GM13977 (cell line): ENCODE results near the gene AADACL4.

Experiments used
- DNase-seq: peaks from one replicate; pipeline ENCODE4 v3.0.0; 2012; ENCODE audit warnings: low spot score
- in situ Hi-C: fragments of 300-500 bp; cut with MboI; formaldehyde crosslinking; loops from one replicate; pipeline ENCODE4 v1.12.0; 2022; ENCODE audit warnings: low sequenced_read_pairs, low pct_unique_long_range_greater_than_20kb, mixed read lengths, inconsistent platforms; ENCODE audit not compliant: unreplicated experiment
- TF ChIP-seq, protein P1 (sequence below): IDR thresholded peaks from 2 replicates; pipeline ENCODE4 v1.5.1; 2012; ENCODE audit warnings: mild to moderate bottlenecking, control low read depth; ENCODE audit not compliant: insufficient read depth; ENCODE audit errors: extremely low read depth, missing control alignments

Gene AADACL4

GRCh38 chr1:12622506-12622905 lies 21.4 kb upstream of the AADACL4 start:
- TF ChIP-seq, protein P1, sequence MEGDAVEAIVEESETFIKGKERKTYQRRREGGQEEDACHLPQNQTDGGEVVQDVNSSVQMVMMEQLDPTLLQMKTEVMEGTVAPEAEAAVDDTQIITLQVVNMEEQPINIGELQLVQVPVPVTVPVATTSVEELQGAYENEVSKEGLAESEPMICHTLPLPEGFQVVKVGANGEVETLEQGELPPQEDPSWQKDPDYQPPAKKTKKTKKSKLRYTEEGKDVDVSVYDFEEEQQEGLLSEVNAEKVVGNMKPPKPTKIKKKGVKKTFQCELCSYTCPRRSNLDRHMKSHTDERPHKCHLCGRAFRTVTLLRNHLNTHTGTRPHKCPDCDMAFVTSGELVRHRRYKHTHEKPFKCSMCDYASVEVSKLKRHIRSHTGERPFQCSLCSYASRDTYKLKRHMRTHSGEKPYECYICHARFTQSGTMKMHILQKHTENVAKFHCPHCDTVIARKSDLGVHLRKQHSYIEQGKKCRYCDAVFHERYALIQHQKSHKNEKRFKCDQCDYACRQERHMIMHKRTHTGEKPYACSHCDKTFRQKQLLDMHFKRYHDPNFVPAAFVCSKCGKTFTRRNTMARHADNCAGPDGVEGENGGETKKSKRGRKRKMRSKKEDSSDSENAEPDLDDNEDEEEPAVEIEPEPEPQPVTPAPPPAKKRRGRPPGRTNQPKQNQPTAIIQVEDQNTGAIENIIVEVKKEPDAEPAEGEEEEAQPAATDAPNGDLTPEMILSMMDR: no peak
- in situ Hi-C loops: loop anchor here (25.0 kb wide), 2 partner anchors 310 to 485 kb away; no protein-coding TSS in a partner anchor

GRCh38 chr1:12625276-12625675 lies 18.6 kb upstream of the AADACL4 start:
- TF ChIP-seq, protein P1: no peak
- in situ Hi-C loops: no loop called here

More at GRCh38 chr1:12622506-12622905, 21.4 kb upstream of the AADACL4 start:
- DNase-seq: no peak

GRCh38 chr1:12626888-12627287 lies 17.0 kb upstream of the AADACL4 start:
- in situ Hi-C loops: no loop called here
- no peak for DNase-seq
- TF ChIP-seq, protein P1: no peak

More at GRCh38 chr1:12625276-12625675, 18.6 kb upstream of the AADACL4 start:
- no peak for DNase-seq

DNA sequence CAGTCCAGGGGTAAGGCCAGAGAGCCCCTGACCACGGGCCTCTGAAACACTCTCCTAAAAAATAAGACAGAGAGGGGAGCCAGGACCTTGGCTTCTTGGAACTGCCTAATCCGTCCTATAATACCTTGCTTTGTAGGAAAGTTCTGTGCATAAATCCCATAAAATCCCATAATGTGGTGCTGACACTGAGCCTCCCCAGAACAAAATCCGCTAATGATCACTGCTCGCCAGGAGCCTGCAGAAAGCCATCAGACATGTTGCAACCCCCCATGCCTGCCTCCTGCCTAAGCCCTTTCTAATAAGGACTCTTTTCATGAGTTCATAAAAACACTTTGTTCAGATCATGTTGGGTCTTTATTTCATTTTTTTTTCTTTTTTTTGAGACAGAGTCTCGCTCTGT lies 16.6 kb upstream of the AADACL4 start:
- in situ Hi-C loops: no loop called here
- no peak for DNase-seq
- TF ChIP-seq, protein P1: no peak

DNA sequence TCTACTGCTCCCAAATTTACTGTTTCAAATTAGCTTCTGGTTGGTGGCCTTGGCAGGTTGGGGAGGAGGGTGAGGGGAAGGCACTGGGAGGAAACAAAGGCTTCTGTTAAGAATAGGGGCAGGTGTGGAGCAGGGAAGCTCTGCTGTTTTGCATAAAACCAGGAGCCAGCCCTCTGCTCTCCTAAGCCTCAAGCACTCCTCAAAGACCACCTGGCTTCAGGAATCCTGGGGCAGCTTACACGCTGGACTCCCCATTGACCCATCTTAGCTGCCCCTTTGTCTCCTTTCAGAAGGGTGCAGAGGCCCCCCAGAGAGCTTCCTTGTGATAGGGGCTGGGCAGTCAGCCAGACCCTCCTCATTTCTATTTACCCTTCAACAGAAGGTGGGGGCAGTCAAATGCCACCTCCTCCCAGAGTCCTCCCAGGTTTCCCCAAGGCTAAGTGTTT lies 14.4 kb upstream of the AADACL4 start:
- TF ChIP-seq, protein P1: no peak
- DNase-seq: no peak
- in situ Hi-C loops: no loop called here

DNA sequence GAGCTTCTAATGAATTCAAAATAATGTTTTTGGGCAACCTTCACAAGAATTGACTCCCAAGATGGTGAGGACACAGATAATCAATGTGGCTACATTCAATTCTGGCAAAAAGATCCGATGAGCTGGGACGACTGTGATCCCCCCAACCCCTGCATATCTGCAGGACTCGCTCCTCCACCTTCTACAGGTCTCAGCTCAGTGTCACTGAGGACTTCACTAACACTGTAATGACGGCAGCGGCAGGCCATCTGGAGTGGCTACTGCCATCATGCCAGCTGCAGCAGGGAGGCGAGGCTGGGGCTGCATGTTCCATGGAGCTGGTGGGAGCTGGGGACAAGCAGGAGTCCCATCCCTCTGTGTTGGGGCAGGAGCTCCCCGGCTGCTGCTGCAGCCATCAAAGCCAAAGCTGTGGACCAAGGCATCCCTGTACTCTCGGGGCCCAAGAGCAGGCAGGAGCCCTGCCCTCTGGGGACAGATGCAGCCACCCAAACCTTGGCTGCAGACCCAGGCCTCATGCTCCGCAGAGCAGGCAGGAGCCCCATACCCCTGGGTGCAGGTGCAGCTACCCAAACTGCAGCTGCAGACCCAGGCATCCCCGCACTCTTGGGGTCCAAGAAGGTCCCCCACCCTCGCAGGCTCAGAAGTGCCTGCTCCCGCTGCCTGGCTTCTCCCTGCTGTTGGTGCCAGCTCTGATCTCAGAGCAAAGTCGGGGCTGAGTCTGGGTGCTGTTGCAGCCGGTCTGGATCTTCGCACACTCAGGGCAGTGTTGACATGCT lies 13.7 kb upstream of the AADACL4 start:
- TF ChIP-seq, protein P1: no peak
- in situ Hi-C loops: no loop called here
- DNase-seq: no peak
